K562 (cell line): ENCODE measurements around the gene BBX. TPM values are rescaled to one million over a fixed set of nuclear protein-coding genes. Genes with fewer than 3 reads are reported as not detected.

Experiments
- CCAR2 ChIP-seq: fragments of 200-400 bp; formaldehyde crosslinking; IDR thresholded peaks from 2 replicates; pipeline ENCODE4 v1.6.1; 2017; ENCODE audit warnings: mild to moderate bottlenecking, low read depth, low read length
- DPF2 ChIP-seq: fragments of 450-650 bp; IDR thresholded peaks from 2 replicates; pipeline ENCODE4 v1.6.1; 2016
- ETV6 ChIP-seq, 3 experiments: fragments of 150-350 bp in 1 of 3; sonication (generic) in 1 of 3; formaldehyde crosslinking in 1 of 3; IDR thresholded peaks; 2 replicates each; pipeline versions ENCODE4 v1.6.1 to v1.8.0; 2014 to 2022; ENCODE audit warnings: borderline replicate concordance in 2 of 3, low read depth in 2 of 3, antibody characterized with exemption in 1 of 3, low read length in 1 of 3, mild to moderate bottlenecking in 1 of 3, missing genetic modification reagents in 1 of 3
- FOXK2 ChIP-seq, 2 experiments: fragments of 450-650 bp; IDR thresholded peaks in 1 of 2; conservative IDR thresholded peaks in 1 of 2; 2 replicates each; pipeline ENCODE4 v1.6.1; 2016; ENCODE audit warnings: low read depth in 2 of 2, mild to moderate bottlenecking in 1 of 2
- HDAC1 ChIP-seq, 2 experiments: fragments of 450-650 bp; IDR thresholded peaks; 2 replicates each; pipeline ENCODE4 v1.6.1; 2016 to 2017; ENCODE audit warnings: inconsistent platforms in 1 of 2, mild to moderate bottlenecking in 1 of 2, moderate library complexity in 1 of 2
- HMG20B ChIP-seq: fragments of 250-450 bp; sonication (Bioruptor Pico); IDR thresholded peaks from 2 replicates; pipeline ENCODE4 v1.5.0; 2021; ENCODE audit warnings: mild to moderate bottlenecking
- KLF16 ChIP-seq: IDR thresholded peaks from 2 replicates; pipeline ENCODE4 v1.6.1; 2016; ENCODE audit warnings: antibody characterized with exemption
- KLF6 ChIP-seq: fragments of 250-450 bp; sonication (Bioruptor Pico); IDR thresholded peaks from 2 replicates; pipeline ENCODE4 v1.4.0; 2020; ENCODE audit warnings: mild to moderate bottlenecking, moderate library complexity, borderline replicate concordance
- POLR2H ChIP-seq: IDR thresholded peaks from 2 replicates; pipeline ENCODE4 v1.6.1; 2016; ENCODE audit warnings: missing genetic modification characterization, low read depth, mild to moderate bottlenecking, control low read depth, missing compliant biosample characterization, moderate library complexity
- RBM15 ChIP-seq: fragments of 200-400 bp; formaldehyde crosslinking; IDR thresholded peaks from 2 replicates; pipeline ENCODE4 v1.6.1; 2018; ENCODE audit warnings: mild to moderate bottlenecking, low read length, moderate library complexity; ENCODE audit not compliant: insufficient read depth
- SETDB1 ChIP-seq: IDR thresholded peaks from one replicate; pipeline ENCODE4 v1.6.1; 2012; ENCODE audit warnings: low read length, control low read depth, inconsistent platforms
- SMARCB1 ChIP-seq: IDR thresholded peaks from 2 replicates; pipeline ENCODE4 v1.6.1; 2011; ENCODE audit warnings: improper control_type of control experiment, low read depth; ENCODE audit not compliant: insufficient read length
- TRIM24 ChIP-seq, 2 experiments: fragments of 450-650 bp; IDR thresholded peaks; 2 replicates each; pipeline ENCODE4 v1.6.1; 2016
- XRCC3 ChIP-seq: fragments of 450-650 bp; IDR thresholded peaks from 2 replicates; pipeline ENCODE4 v1.6.1; 2017; ENCODE audit warnings: mild to moderate bottlenecking, moderate library complexity
- ZNF133 ChIP-seq: fragments of 250-450 bp; sonication (Bioruptor Pico); IDR thresholded peaks from 2 replicates; pipeline ENCODE4 v1.4.0; 2020; ENCODE audit warnings: mild to moderate bottlenecking
- polyA plus RNA-seq, 8 experiments: library from polyadenylated mRNA; depleted of rRNA in 4 of 8; stranded (reverse) in 5 of 8; unstranded in 3 of 8; fragments of >200 nt; fragmentation: Nextera tagmentation in 2 of 8; fragmentation: Illumina TruSeq in 1 of 8; extraction: Ambion mirVana in 2 of 8; extraction: Trizol in 1 of 8; gene quantifications; 2 replicates each; pipeline versions ENCODE4 v1.2.1 to v1.2.3, GENCODE V29; 2011 to 2014; ENCODE audit warnings: inconsistent platforms in 1 of 8, missing spikeins in 1 of 8
- total RNA-seq, 7 experiments: library from RNA; depleted of rRNA in 6 of 7; stranded (reverse); fragments of >200 nt in 6 of 7; fragmentation: Illumina TruSeq in 2 of 7; extraction: Trizol in 2 of 7; gene quantifications; 2 replicates each; pipeline versions ENCODE4 v1.2.1 to v1.2.3, GENCODE V29; 2011 to 2021; ENCODE audit warnings: low replicate concordance in 1 of 7
- TF ChIP-seq, protein P1 (sequence below): sonication (generic); formaldehyde crosslinking; IDR thresholded peaks from 2 replicates; pipeline ENCODE4 v1.8.0; 2022; ENCODE audit warnings: missing genetic modification reagents, mild to moderate bottlenecking, borderline replicate concordance
- TF ChIP-seq, protein P2 (sequence below): sonication (generic); formaldehyde crosslinking; IDR thresholded peaks from 2 replicates; pipeline ENCODE4 v1.8.1; 2023; ENCODE audit warnings: mild to moderate bottlenecking, missing genetic modification reagents
- TF ChIP-seq, protein P3 (sequence below): fragments of 450-650 bp; conservative IDR thresholded peaks from 2 replicates; pipeline ENCODE4 v1.6.1; 2016; ENCODE audit warnings: missing genetic modification characterization, low read depth, mild to moderate bottlenecking, control low read depth, missing compliant biosample characterization
- TF ChIP-seq, protein P4 (sequence below): sonication (generic); formaldehyde crosslinking; IDR thresholded peaks from 2 replicates; pipeline ENCODE4 v1.9.0; 2022; ENCODE audit warnings: mild to moderate bottlenecking, missing genetic modification reagents
- TF ChIP-seq, protein P5 (sequence below), 2 experiments: fragments of 450-650 bp; conservative IDR thresholded peaks; 2 replicates each; pipeline ENCODE4 v1.6.1; 2017; ENCODE audit warnings: mild to moderate bottlenecking in 2 of 2, moderate library complexity in 2 of 2

BBX gene
- total and polyA plus RNA-seq, 9 of the 15 experiments (the other 6 are each of a cell fraction or from before 2014, with no cell fraction given), result 4.9 to 19.5 (median 11.8) TPM

DNA sequence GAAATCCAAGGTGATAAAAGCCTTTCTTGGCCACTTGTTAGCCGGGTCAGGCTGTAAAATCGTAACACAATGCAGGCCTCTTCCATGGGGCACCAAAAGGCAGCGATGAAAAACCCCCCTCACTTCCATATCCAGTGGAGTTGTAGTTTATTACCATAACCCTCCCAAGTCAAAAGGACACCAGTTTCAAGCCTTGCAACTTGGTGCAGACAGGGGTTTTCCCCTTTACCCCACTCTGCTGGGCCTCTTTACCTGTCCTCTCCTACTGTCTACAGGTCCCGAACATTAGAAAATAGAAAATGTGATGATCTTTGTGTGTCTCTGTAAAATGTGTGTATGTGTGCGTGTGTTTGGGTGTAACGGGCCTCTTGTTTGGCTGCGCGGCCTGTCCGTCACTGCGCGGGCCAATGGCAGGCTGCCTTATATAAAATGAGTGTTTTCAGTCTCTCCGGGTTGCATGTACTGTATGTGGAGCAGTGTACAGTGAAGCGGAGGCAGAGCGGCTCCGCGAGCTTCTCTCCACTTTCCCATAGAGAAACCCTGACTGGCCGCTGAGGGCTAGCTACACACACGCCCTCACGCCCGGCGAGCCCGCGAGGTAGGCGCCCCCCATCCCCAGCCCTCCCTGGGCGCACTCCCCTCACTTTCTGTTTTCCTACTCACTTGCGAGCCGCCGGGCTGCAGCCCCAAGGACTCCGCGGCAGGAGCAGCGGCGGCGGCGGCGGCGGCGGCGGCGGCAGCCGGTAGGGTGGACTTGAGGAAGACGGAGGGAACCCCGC is at the start of gene BBX (continued):
- TF ChIP-seq, protein P1, sequence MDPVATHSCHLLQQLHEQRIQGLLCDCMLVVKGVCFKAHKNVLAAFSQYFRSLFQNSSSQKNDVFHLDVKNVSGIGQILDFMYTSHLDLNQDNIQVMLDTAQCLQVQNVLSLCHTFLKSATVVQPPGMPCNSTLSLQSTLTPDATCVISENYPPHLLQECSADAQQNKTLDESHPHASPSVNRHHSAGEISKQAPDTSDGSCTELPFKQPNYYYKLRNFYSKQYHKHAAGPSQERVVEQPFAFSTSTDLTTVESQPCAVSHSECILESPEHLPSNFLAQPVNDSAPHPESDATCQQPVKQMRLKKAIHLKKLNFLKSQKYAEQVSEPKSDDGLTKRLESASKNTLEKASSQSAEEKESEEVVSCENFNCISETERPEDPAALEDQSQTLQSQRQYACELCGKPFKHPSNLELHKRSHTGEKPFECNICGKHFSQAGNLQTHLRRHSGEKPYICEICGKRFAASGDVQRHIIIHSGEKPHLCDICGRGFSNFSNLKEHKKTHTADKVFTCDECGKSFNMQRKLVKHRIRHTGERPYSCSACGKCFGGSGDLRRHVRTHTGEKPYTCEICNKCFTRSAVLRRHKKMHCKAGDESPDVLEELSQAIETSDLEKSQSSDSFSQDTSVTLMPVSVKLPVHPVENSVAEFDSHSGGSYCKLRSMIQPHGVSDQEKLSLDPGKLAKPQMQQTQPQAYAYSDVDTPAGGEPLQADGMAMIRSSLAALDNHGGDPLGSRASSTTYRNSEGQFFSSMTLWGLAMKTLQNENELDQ (CRISPR knock-in tag), result no peak
- TF ChIP-seq RBM15, result no peak
- no peak for TF ChIP-seq KLF6 (CRISPR knock-in tag)
- TF ChIP-seq CCAR2, result no peak
- TF ChIP-seq HMG20B, result no peak
- TF ChIP-seq, protein P2, sequence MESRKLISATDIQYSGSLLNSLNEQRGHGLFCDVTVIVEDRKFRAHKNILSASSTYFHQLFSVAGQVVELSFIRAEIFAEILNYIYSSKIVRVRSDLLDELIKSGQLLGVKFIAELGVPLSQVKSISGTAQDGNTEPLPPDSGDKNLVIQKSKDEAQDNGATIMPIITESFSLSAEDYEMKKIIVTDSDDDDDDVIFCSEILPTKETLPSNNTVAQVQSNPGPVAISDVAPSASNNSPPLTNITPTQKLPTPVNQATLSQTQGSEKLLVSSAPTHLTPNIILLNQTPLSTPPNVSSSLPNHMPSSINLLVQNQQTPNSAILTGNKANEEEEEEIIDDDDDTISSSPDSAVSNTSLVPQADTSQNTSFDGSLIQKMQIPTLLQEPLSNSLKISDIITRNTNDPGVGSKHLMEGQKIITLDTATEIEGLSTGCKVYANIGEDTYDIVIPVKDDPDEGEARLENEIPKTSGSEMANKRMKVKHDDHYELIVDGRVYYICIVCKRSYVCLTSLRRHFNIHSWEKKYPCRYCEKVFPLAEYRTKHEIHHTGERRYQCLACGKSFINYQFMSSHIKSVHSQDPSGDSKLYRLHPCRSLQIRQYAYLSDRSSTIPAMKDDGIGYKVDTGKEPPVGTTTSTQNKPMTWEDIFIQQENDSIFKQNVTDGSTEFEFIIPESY (CRISPR knock-in tag), result no peak
- TF ChIP-seq, protein P3, sequence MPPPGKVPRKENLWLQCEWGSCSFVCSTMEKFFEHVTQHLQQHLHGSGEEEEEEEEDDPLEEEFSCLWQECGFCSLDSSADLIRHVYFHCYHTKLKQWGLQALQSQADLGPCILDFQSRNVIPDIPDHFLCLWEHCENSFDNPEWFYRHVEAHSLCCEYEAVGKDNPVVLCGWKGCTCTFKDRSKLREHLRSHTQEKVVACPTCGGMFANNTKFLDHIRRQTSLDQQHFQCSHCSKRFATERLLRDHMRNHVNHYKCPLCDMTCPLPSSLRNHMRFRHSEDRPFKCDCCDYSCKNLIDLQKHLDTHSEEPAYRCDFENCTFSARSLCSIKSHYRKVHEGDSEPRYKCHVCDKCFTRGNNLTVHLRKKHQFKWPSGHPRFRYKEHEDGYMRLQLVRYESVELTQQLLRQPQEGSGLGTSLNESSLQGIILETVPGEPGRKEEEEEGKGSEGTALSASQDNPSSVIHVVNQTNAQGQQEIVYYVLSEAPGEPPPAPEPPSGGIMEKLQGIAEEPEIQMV (tag), result no peak
- TF ChIP-seq, protein P4, sequence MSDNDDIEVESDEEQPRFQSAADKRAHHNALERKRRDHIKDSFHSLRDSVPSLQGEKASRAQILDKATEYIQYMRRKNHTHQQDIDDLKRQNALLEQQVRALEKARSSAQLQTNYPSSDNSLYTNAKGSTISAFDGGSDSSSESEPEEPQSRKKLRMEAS (CRISPR knock-in tag), result no peak
- TF ChIP-seq ETV6 (IDR thresholded peaks at IDR 0.05; ENCODE audit: borderline replicate concordance in 1 of 2, low read depth in 2 of 2, low read length in 1 of 2), result no peak
- TF ChIP-seq ETV6 (CRISPR knock-in tag; IDR thresholded peaks at IDR 0.05; ENCODE audit: borderline replicate concordance), result no peak
- TF ChIP-seq POLR2H (tag), result 0 out of 2 replicates have a peak, but pooled peaks have one; percentile 18
- no peak for TF ChIP-seq ZNF133 (CRISPR knock-in tag)
- TF ChIP-seq, protein P5, sequence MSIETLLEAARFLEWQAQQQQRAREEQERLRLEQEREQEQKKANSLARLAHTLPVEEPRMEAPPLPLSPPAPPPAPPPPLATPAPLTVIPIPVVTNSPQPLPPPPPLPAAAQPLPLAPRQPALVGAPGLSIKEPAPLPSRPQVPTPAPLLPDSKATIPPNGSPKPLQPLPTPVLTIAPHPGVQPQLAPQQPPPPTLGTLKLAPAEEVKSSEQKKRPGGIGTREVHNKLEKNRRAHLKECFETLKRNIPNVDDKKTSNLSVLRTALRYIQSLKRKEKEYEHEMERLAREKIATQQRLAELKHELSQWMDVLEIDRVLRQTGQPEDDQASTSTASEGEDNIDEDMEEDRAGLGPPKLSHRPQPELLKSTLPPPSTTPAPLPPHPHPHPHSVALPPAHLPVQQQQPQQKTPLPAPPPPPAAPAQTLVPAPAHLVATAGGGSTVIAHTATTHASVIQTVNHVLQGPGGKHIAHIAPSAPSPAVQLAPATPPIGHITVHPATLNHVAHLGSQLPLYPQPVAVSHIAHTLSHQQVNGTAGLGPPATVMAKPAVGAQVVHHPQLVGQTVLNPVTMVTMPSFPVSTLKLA (conservative IDR thresholded peaks at IDR 0.05), result peak; percentile 19 to 43; a peak in 3 of 4 replicates
- TF ChIP-seq DPF2, result peak; percentile 31; the same call in 1 of the 2 replicates
- peak; percentile 69 to 82 for TF ChIP-seq FOXK2 (conservative IDR thresholded peaks at IDR 0.05 in 1 of 2, IDR thresholded peaks at IDR 0.05 in 1 of 2; ENCODE audit: low read depth in 2 of 2)
- no peak for TF ChIP-seq SMARCB1
- TF ChIP-seq KLF16, result no peak
- no peak for TF ChIP-seq TRIM24 (IDR thresholded peaks at IDR 0.05)
- TF ChIP-seq SETDB1, result no peak
- no peak for TF ChIP-seq XRCC3
- peak in 1 of 2 experiments; percentile 32; a peak in 1 of 4 replicates for TF ChIP-seq HDAC1 (IDR thresholded peaks at IDR 0.05)
